Gastroesophageal sphincter (tissue), 3 donors: ENCODE data around the gene TEDC1.

Source experiments
- CTCF ChIP-seq, 4 experiments: fragments of 200-600 bp in 2 of 4; fragments of 450-650 bp in 2 of 4; sonication (generic) in 1 of 4; IDR thresholded peaks; one replicate each; pipeline ENCODE4 v1.5.1; 2017 to 2019; ENCODE audit warnings: antibody characterized with exemption in 4 of 4, mild to moderate bottlenecking in 2 of 4, moderate library complexity in 2 of 4
- EP300 ChIP-seq: sonication (generic); formaldehyde crosslinking; IDR thresholded peaks from one replicate; pipeline ENCODE4 v1.6.1; 2017; ENCODE audit warnings: antibody characterized with exemption, mild to moderate bottlenecking
- POLR2A ChIP-seq, 2 donors: fragments of 450-650 bp; IDR thresholded peaks; one replicate each; pipeline ENCODE4 v1.6.1; 2017; ENCODE audit warnings: antibody characterized with exemption in 2 of 2, mild to moderate bottlenecking in 2 of 2, moderate library complexity in 1 of 2
- POLR2AphosphoS5 ChIP-seq: sonication (generic); formaldehyde crosslinking; IDR thresholded peaks from one replicate; pipeline ENCODE4 v1.6.1; 2017; ENCODE audit warnings: antibody characterized with exemption

DNA sequence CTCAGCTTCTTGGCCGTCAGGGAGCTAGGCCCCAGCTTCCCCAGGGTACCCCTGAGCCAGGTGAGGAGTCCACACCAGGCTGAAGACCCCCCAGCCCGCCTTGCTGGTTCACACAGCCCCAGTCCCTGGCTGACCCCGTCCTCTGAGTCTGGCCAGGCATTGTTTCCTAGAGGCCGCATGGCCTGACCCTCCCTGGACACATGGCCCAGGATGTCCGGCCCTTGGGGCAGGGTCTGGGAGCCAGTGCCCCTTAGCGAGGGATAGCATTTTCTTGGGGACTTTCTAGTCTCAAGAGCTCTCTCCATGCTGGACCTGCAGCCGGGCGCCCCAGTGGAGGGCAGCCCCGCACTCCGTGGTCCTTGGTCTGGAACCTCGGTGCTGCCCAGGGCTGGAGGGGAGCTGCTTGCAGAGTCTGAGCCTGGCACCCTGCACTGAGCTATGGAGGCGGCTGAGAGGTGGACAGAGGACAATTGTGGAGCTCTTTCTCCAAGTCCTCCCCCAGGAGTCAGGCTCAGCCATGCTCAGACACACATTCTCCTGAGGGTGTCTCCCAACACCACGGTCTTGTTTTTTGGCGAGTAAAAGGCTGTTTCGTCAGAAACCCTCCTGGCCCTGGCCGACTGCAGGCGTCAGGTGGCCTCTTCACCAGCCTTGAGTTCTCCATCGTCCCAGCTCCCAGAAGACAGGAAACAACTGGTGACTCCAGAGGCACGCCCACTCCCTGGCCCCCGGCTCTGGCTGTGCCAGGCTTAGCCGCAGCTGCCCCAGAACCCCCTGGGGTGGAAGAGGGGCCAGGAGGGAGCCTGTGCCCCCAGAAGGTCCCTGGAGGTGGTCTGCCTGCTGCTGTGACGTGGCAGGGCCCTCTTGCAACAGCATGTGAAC is 34.1 kb upstream of the TEDC1 start:
- no peak for TF ChIP-seq POLR2A (IDR thresholded peaks at IDR 0.05)
- no peak for TF ChIP-seq CTCF (IDR thresholded peaks at IDR 0.05)
- no peak for TF ChIP-seq EP300
- TF ChIP-seq POLR2AphosphoS5, result no peak
